SU-DHL-6 (cell line): Measurements from ENCODE around the gene ACSS1.

Experiments used
- H2AFZ ChIP-seq: fragments of 200-600 bp; sonication (generic); 2 replicates; pipeline ENCODE4 v1.6.1; 2014; ENCODE audit warnings: low read depth, mild to moderate bottlenecking, moderate library complexity, mixed read lengths, antibody characterized with exemption, low read length; ENCODE audit not compliant: severe bottlenecking
- H3F3A ChIP-seq: fragments of 200-600 bp; shearing (Covaris generic); 2 replicates; pipeline ENCODE4 v1.6.0; 2016; ENCODE audit warnings: antibody characterized with exemption, mild to moderate bottlenecking; ENCODE audit not compliant: insufficient read depth
- H3K27ac ChIP-seq: fragments of 200-600 bp; sonication (generic); 2 replicates; pipeline ENCODE4 v1.5.1; 2016; ENCODE audit warnings: low read depth, mild to moderate bottlenecking, low read length, moderate library complexity, mixed read lengths
- H3K27me3 ChIP-seq: fragments of 200-600 bp; sonication (generic), shearing (Covaris generic); 2 replicates; pipeline ENCODE4 v1.6.0; 2014; ENCODE audit warnings: mild to moderate bottlenecking, low read length
- H3K36me3 ChIP-seq: fragments of 200-600 bp; sonication (generic); 2 replicates; pipeline ENCODE4 v1.6.1; 2014; ENCODE audit warnings: mild to moderate bottlenecking, low read length, mixed read lengths
- H3K4me2 ChIP-seq: fragments of 300-600, 200-600 bp; shearing (Covaris generic), sonication (generic); 2 replicates; pipeline ENCODE4 v1.6.0; 2014; ENCODE audit warnings: low read length, low read depth, mild to moderate bottlenecking; ENCODE audit not compliant: poor library complexity, severe bottlenecking
- H3K4me3 ChIP-seq: fragments of 200-600 bp; sonication (generic); 2 replicates; pipeline ENCODE4 v1.5.1; 2014; ENCODE audit warnings: antibody characterized with exemption, low read length, mild to moderate bottlenecking, mixed read lengths; ENCODE audit not compliant: insufficient read depth, poor library complexity, severe bottlenecking
- H3K79me2 ChIP-seq: fragments of 200-600 bp; sonication (generic); 2 replicates; pipeline ENCODE4 v1.6.1; 2014; ENCODE audit warnings: mild to moderate bottlenecking, low read length, moderate library complexity; ENCODE audit not compliant: insufficient read depth
- H3K9ac ChIP-seq: fragments of 200-600 bp; sonication (generic); 2 replicates; pipeline ENCODE4 v1.7.0; 2014; ENCODE audit warnings: mild to moderate bottlenecking, low read length
- H3K9me2 ChIP-seq: fragments of 200-600 bp; sonication (generic); replicated peaks from 2 replicates; pipeline ENCODE4 v1.6.1; 2014; ENCODE audit warnings: low read length; ENCODE audit not compliant: insufficient read depth
- H3K9me3 ChIP-seq: fragments of 200-600 bp; sonication (generic); 2 replicates; pipeline ENCODE4 v1.6.1; 2014; ENCODE audit warnings: low read length, mixed read lengths; ENCODE audit not compliant: insufficient read depth
- H4K20me1 ChIP-seq: fragments of 200-600 bp; sonication (generic); 2 replicates; pipeline ENCODE4 v1.6.1; 2014; ENCODE audit warnings: low read depth, mild to moderate bottlenecking, antibody characterized with exemption, low read length, moderate library complexity, mixed read lengths
- CTCF ChIP-seq: fragments of 200-600 bp; sonication (generic); IDR thresholded peaks from one replicate; pipeline ENCODE4 v1.5.1; 2017; ENCODE audit warnings: antibody characterized with exemption, mild to moderate bottlenecking, low read length, moderate library complexity; ENCODE audit not compliant: insufficient read depth, poor library complexity, severe bottlenecking
- EZH2phosphoT487 ChIP-seq: fragments of 200-600 bp; sonication (generic), shearing (Covaris generic); conservative IDR thresholded peaks from 2 replicates; pipeline ENCODE4 v1.6.1; 2018; ENCODE audit warnings: mild to moderate bottlenecking, antibody characterized with exemption, low read length, moderate library complexity, mixed read lengths

The ACSS1 gene

GRCh38 chr20:24992487-24993205 lies 65.3 kb downstream of the ACSS1 start, which contains the start of gene APMAP:
APMAP (minus strand) TSS chr20:24992751; CDS start chr20:24992688, 63 bp downstream.
- TF ChIP-seq CTCF (no peak), EZH2phosphoT487 (no peak)
- peak within 1 kb of the TSS; percentile 84 for H3K4me3 ChIP-seq

GRCh38 chr20:24991897-24992486 lies 65.9 kb downstream of the ACSS1 start:
- H3K36me3 ChIP-seq: no peaks in the 10 kb centered on the region
- peak overlapping the region; percentile 84 for H3K4me3 ChIP-seq
- H3K9me2 ChIP-seq: no peaks in the 10 kb centered on the region
- H3K9me3 ChIP-seq: no peaks in the 10 kb centered on the region
- H4K20me1 ChIP-seq: no peaks in the 10 kb centered on the region
- TF ChIP-seq CTCF (no peak), EZH2phosphoT487 (no peak)
- H3K9ac ChIP-seq: peak overlapping the region; percentile 87
- H3K4me2 ChIP-seq: peak overlapping the region; percentile 80
- no peak overlapping the region for H3K27ac ChIP-seq
- H3K27me3 ChIP-seq: no peaks in the 10 kb centered on the region
- no peaks in the 10 kb centered on the region; the same call in 1 of the 2 replicates for H3K79me2 ChIP-seq
- H2AFZ ChIP-seq: peak overlapping the region; percentile 81
- no peaks in the 10 kb centered on the region for H3F3A ChIP-seq

More at GRCh38 chr20:24992487-24993205, 65.3 kb downstream of the ACSS1 start, which contains the start of gene APMAP:
- H3K9ac ChIP-seq: peak within 1 kb of the TSS; percentile 87
- H3K36me3 ChIP-seq: no peaks in the 10 kb centered on the region
- no peaks in the 10 kb centered on the region for H3K27me3 ChIP-seq
- H3K9me2 ChIP-seq: no peaks in the 10 kb centered on the region
- no peaks in the 10 kb centered on the region; the same call in 1 of the 2 replicates for H3K79me2 ChIP-seq
- H2AFZ ChIP-seq: peak within 1 kb of the TSS; percentile 83
- no peaks in the 10 kb centered on the region for H4K20me1 ChIP-seq
- H3F3A ChIP-seq: no peaks in the 10 kb centered on the region
- no peaks in the 10 kb centered on the region for H3K9me3 ChIP-seq
- H3K27ac ChIP-seq: peak within 1 kb of the TSS; percentile 39
- peak within 1 kb of the TSS; percentile 80 for H3K4me2 ChIP-seq

GRCh38 chr20:24990810-24991252 lies 67.1 kb downstream of the ACSS1 start:
- Histone ChIP-seq H3K4me3 (no peak overlapping the region), H3K9me3 (no peaks in the 10 kb centered on the region), H3K4me2 (peak overlapping the region; percentile 80), H3F3A (no peaks in the 10 kb centered on the region), H3K79me2 (peaks cover 5% of the 10 kb centered on the region; the same call in 1 of the 2 replicates), H3K36me3 (no peaks in the 10 kb centered on the region), H3K27me3 (no peaks in the 10 kb centered on the region), H3K9me2 (no peaks in the 10 kb centered on the region), H4K20me1 (no peaks in the 10 kb centered on the region), H3K9ac (no peak overlapping the region), H2AFZ (no peak overlapping the region), H3K27ac (no peak overlapping the region)
- TF ChIP-seq EZH2phosphoT487 (no peak), CTCF (no peak)
